Activated CD4-positive, alpha-beta T cell treated with anti-CD3 and anti-CD28 coated beads, Interleukin-2, Interleukin-6, amounts not matched to agents 100 ng/mL and 50 ng/mL, durations not matched to agents 16 hours and 8 hours (primary cell): ENCODE data around the gene USE1.

ENCODE experiments used
- DNase-seq: peaks from one replicate; pipeline ENCODE4 v3.0.0-alpha.2; 2020

USE1 gene

GRCh38 chr19:17205237-17206140 is 9.7 kb upstream of the USE1 start:
- peak; percentile 60 for DNase-seq

- no peak for DNase-seq
These were observed 8.2 kb upstream of the USE1 start for GRCh38 chr19:17206736-17207581.

GRCh38 chr19:17209126-17210036 is 5.8 kb upstream of the USE1 start:
- peak; percentile 66 for DNase-seq

GRCh38 chr19:17210296-17210695 is 4.9 kb upstream of the USE1 start:
- no peak for DNase-seq

- no peak for DNase-seq
These were observed 3.4 kb upstream of the USE1 start for GRCh38 chr19:17211547-17212446.

- no peak for DNase-seq
These were observed 1.8 kb upstream of the USE1 start for GRCh38 chr19:17213334-17213733.

- DNase-seq: no peak
These were observed 540 bp upstream of the USE1 start for GRCh38 chr19:17214508-17215126.

GRCh38 chr19:17216058-17216670 is 1.0 kb downstream of the USE1 start:
- DNase-seq: no peak

- no peak for DNase-seq
These were observed 4.1 kb downstream of the USE1 start for GRCh38 chr19:17219286-17219685.

- no peak for DNase-seq
These were observed 5.1 kb downstream of the USE1 start for GRCh38 chr19:17220207-17220758.

GRCh38 chr19:17225053-17225452 is 9.9 kb downstream of the USE1 start:
- no peak for DNase-seq

GRCh38 chr19:17226002-17226933 is 11.1 kb downstream of the USE1 start, which contains the start of gene OCEL1:
Gene OCEL1, plus strand, starts transcription at chr19:17226226. Its CDS starts 22 bp downstream, at chr19:17226248.
- DNase-seq: peak; percentile 96

- DNase-seq: no peak
These were observed 12.7 kb downstream of the USE1 start for GRCh38 chr19:17227798-17228367.

GRCh38 chr19:17229890-17230289 is 14.7 kb downstream of the USE1 start:
- no peak for DNase-seq

GRCh38 chr19:17232258-17232657 is 17.1 kb downstream of the USE1 start:
- no peak for DNase-seq

- DNase-seq: peak; percentile 77
These were observed 19.7 kb downstream of the USE1 start for GRCh38 chr19:17234911-17235299.

- DNase-seq: peak; percentile 79
These were observed 20.3 kb downstream of the USE1 start for GRCh38 chr19:17235300-17235970.
